Uterus (tissue), 2 donors: ENCODE measurements around the gene OR52E5.

ENCODE experiments used
- POLR2A ChIP-seq, 2 donors: fragments of 450-650 bp; IDR thresholded peaks; one replicate each; pipeline ENCODE4 v1.6.1; 2016; ENCODE audit warnings: antibody characterized with exemption in 2 of 2, mild to moderate bottlenecking in 1 of 2, moderate library complexity in 1 of 2
- TF ChIP-seq, protein P1 (sequence below), 4 experiments: fragments of 200-600 bp in 2 of 4; fragments of 450-650 bp in 2 of 4; sonication (generic) in 2 of 4; IDR thresholded peaks; one replicate each; pipeline ENCODE4 v1.5.1; 2016 to 2019; ENCODE audit warnings: antibody characterized with exemption in 4 of 4, mild to moderate bottlenecking in 2 of 4, moderate library complexity in 1 of 4

DNA sequence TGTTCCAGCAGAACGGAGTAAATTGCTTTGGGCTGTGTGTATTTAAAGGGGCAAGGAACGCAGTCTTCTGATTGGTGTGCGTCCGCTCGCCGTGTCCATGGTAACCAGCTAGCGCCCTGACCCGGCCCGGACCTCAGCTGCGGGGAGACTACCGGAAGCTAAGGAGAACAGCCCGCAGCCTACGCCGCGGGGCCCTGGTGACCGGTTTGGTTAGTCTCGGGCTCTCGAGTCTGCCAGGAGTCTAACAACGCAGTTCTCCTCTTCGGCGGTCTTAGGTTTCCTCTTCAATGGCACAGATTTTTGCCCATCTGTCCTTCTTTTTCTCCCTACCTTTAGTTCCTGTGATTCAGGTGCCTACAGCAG is 45.6 kb downstream of the OR52E5 start:
- TF ChIP-seq, protein P1, sequence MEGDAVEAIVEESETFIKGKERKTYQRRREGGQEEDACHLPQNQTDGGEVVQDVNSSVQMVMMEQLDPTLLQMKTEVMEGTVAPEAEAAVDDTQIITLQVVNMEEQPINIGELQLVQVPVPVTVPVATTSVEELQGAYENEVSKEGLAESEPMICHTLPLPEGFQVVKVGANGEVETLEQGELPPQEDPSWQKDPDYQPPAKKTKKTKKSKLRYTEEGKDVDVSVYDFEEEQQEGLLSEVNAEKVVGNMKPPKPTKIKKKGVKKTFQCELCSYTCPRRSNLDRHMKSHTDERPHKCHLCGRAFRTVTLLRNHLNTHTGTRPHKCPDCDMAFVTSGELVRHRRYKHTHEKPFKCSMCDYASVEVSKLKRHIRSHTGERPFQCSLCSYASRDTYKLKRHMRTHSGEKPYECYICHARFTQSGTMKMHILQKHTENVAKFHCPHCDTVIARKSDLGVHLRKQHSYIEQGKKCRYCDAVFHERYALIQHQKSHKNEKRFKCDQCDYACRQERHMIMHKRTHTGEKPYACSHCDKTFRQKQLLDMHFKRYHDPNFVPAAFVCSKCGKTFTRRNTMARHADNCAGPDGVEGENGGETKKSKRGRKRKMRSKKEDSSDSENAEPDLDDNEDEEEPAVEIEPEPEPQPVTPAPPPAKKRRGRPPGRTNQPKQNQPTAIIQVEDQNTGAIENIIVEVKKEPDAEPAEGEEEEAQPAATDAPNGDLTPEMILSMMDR (IDR thresholded peaks at IDR 0.05), result no peak
- no peak for TF ChIP-seq POLR2A (IDR thresholded peaks at IDR 0.05)
